Ammon's horn (tissue), 1 donor: ENCODE results near the gene PDZD2.

Source experiments
- DNase-seq: peaks from one replicate; pipeline ENCODE4 v3.0.0-alpha.2; 2016; ENCODE audit warnings: low spot score

The PDZD2 gene

DNA sequence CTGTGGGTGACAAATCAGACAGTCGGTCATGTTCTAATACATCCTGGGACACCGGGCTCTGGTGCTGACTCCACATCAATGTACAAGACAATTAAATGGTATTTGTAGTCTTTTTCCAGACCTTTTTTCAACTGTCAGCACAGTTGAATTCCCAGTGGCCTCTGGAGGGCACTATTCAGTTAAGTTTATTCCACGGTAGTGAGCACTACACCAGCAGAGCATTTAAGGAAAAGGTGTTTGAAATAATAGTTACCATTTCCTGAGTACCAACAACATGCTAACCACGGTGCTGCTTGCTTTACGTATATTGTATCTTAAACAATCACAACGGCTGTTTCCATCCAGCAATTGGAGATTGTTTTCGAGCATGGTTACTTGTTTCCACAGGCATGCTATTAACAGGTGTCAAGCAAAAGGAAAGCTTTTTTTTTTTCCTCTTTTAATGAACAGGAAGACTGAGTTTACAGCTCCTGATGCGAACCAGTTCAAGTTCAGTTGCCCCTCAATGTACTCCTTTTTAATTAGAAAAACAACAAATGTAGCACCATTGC is 186.7 kb downstream of the PDZD2 start:
- peak; percentile 71 for DNase-seq

DNA sequence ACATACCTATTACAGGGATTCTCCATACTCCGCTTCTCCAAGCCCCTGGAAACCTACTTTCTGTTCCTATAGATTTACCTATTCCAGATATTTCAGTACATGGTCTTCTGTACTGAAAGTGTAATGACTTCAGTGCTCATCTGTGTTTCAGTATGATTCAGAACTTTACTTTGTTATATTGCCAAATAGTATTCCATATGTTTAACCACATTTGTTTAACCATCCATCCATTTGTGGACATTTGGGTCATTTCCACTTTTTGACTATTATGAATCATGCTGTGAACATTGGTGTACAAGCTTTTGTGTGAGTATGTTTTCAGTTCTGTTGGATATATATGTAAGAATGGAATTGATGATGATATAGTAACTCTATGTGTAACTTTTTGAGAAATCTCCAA is 188.9 kb downstream of the PDZD2 start:
- DNase-seq: no peak

DNA sequence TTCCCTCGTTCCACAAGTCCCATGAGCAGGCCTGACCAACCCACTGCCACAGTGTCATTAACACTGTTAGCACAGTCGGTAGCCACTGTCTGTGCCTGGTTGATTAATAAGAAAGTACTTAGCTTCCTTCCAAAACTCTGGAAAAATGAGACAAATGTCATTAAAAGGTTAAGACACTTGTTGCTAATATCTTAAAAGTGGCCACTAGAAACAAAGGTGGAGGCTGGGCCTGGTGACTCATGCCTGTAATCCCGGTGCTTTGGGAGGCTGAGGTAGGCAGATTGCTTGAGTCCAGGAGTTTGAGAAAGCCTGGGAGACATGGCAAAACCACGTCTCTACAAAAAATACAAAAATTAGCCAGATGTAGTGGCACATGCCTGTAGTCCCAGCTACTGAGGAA is 194.0 kb downstream of the PDZD2 start:
- DNase-seq: no peak

DNA sequence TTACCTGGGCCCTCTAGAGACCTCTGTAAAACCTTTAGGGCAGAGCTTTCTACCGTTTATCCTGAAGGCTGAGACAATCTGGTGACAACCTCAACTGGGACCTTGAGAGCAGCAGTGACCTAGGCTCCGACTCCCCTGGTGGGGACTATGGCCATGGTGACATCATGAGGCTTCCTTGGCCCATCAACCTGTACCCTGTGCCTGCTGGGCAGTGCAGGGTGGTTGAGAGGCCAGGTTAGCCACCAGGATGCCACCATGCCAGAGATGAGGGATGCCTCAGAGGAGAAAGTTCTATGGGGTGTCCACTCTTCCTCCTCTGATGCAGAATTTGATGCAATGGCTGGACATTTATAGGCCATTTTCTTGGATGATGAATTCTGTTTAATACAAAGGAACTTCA is 194.8 kb downstream of the PDZD2 start:
- DNase-seq: no peak

DNA sequence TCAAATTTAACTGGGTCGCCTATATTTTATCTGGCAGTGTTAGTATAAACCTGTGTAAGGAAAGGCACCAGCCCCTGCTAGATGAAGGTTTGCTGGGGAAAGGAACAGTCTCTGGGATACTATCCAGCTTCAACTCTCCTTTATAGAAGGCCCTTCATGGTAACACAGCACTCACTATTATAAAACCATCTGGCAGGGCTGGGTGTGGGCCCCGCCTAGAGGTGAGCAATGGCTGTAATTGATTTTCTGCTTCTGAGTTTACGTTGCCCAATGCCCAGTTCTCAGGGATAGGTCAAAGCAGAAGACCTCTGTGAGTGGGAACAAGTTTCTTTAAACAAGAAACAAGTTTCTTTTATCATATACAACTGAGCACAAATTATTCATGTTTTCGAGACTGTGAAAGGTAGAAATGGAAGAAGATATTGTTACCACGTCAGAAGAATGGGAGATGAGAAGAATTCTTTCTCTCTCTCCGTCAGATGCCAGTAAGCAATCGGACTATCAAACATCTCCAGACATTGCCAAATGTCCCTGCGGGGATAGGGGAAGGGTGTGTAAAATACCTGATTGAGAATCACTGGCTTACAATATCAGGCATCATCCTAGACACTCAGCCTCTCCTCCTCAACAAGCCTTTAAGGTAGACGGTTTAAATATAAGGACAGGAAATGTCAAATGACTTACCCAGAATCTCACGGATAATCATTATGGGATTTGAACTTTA is 205.9 kb downstream of the PDZD2 start:
- no peak for DNase-seq

DNA sequence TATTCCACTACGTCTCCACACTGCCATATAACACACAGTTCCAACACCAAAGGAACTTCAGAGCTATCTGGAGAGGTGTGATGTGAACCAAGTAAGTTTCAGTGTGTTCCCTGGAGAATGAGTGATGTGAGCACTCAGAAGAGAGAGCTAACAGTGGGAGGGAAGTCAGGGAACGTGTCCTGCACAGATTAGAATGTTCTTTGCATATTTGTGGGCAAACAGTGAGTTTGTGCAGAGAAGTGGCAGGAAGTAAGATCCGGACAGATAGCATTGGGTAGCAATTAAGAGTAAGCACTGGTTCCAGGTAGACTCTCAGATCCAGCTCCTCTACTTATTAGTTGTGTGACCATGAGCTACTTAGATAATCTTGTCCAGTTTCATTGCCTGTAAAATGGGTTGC is 206.4 kb downstream of the PDZD2 start:
- no peak for DNase-seq

DNA sequence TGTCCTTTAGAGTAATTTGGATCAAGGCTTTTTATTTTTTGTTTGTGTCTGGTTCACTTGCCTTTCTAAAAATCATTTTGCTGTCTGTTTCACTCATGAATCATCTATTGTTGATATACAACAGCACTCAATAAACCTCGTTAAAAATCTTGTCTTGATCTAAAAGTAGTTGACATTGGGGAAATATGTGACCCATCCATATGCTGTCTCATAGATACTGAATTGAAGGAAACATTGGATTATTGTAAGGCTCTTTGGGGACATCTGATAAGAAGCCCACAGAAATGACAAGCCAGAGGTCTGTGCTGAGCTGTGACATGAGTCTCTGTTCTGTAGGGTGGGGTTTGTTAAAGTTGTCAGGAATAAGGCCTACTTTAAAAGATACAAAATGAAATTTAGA is 208.0 kb downstream of the PDZD2 start:
- no peak for DNase-seq

DNA sequence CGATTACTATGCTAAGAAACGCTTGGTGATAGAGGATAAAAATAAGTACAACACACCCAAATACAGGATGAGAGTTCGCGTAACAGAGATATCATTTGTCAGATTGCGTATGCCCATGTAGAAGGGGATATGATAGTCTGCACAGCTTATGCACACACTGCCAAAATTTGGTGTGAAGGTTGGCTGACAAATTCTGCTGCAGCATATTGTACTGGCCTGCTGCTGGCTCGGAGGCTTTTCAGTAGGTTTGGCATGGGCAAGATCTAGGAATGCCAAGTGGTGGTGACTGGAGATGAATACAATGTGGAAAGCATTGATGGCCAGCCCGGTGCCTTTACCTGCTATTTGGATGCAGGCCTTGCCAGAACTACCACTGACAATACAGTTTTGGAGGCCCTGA is 208.4 kb downstream of the PDZD2 start:
- peak; percentile 51 for DNase-seq

DNA sequence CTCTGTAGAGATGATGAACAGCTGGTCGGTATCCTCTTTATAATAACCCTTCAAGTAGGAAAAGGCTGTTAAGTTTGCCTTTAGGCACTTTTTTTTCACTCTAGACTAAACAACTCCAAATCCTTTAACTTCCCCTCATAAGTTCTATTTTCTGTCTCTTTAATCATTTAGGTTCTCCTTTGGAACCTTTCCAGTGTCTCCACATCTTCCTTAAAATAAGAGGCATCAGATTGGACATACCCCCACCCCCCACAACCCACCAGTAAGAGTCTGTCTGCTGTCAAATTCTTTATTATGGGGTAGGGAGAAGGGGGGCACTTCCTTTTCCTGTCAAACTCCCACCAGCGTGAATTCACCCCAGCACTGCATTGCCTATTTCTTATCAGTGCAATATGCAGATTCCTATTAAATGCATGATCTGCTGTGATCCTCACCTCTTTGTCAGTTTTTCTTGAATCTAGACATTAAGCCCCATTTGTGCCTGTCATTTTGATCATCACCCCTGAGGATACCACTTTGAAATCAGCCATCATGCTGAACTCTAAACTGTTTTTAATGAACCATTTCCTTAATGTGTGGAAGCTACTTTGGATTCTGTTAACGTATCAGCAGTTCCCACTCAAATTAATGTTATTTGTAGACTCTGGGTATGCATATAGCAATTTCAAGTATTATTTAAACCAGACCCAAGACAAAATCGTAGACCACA is 212.2 kb downstream of the PDZD2 start:
- DNase-seq: no peak

DNA sequence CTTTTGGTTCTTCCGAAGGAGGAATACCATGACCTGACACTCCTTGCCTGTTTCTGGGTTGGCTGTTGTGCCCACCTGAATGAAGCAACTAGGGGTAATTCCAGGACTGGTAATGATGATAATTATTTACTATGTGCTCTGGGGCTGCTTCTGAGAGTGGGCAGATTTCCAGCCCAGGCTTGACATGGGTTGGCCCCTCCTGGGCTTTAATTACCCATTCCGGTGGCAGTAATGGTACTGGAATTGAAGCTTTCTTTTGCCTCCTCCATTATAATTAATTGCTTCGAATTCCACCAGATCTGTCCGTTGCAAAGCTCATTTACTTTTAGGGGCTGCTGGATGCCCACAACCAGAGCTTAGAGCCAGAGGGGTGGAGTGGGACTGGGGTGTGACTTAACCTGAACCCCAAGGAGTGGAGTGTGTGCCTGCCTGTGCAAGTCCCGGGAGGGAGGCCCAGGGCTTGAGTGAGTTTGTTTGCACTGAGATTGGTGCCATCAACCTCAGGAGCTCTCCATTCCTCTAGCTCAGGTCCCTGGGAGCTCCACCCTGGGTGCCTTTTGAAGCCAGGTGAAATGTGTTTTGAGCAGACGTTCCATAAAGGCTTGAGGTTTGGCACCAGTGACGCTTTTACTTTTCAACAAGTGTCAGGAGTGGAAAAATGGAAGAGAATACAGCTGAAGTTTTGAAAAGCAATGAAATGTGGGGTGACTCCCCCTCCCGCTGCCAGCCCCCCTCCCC is 214.6 kb downstream of the PDZD2 start:
- DNase-seq: no peak

DNA sequence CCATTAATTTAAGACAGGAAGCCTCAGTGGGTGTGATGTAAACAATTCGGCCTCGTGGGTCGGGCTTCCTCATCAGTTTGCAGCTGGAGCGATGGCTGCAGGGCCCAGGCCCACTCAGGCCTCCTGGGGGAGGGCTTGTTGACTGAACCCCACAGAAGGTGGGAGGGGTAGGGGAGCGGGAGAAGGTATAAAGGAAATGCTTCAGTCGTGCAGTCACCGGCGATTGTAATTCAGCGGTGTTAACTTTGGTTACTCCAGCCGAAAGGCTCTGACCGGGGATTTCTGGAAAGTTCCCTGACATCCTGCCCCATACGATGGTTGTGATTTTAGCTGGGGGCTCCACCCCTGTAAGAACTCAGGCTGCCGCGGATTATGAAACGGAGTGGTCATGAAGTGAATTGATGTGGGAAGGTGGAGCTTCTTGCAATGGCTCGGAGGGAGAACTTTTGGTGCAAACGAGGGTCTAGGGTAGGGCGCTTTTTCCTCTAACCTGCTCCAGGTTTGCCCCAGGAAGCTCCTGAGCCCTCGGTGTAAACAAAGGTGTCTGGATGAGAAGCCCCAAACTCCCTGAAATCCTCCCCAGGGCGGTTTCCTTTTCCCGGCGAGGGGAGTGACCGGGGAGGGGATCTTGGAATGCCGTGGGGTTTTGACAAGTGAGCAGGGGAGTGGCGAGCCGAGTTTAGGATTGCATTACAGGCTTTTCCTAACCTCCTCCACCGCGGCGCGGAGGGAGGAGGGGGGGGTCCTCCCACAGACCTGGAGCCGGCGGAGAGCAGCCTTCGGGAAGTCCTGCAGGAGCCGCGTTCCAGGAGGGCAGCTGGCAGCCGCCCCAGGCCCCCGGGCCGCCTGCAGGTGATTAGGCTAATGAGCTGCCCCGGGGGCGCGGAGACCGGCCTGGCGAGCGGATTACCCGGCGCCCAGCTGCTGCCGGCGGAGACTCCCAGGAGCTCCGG is 215.5 kb downstream of the PDZD2 start:
- peak; percentile 27 for DNase-seq

DNA sequence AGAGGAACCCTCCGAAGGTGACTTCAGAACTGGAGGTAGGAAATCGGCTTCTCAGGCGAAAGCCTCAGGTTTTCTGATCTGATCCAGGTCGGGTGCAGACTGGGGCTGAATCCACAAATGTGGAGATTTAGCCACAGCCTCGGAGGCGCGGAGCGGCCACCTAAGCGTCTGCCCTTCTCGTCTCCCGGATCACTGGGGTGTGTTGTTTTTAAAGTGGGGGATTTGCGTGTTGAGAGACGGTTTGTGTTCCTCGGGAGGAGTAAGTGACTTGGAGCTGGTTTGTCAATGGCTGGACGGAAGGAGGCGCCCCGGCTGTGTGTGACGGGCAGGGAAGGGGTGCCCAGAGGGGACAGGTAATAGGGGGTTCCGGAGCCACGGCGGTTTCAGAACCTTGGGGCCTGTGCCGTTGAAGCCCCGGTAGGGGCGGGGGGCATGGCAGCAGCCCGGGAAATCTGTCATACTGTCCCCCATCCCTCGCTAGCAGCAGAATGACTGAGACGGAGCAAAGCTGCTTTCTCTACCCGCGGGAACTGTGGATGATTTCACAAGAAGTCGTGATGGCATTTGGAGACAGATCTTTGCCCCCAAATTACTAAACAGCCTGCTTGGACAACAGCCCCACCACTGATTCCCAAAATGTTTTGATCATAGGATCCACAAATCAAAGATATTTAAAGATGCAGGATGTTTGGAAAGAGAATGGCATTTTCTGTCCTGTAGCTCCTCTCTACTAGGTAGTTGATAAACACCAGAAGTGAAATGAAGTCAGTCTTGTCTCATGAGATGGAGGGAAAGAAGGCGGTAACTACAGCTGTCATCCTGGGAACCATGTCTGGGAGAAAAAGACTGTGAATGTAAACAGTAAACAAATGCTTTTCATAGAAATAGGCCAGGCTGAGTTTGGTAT is 216.5 kb downstream of the PDZD2 start:
- DNase-seq: peak; percentile 82

DNA sequence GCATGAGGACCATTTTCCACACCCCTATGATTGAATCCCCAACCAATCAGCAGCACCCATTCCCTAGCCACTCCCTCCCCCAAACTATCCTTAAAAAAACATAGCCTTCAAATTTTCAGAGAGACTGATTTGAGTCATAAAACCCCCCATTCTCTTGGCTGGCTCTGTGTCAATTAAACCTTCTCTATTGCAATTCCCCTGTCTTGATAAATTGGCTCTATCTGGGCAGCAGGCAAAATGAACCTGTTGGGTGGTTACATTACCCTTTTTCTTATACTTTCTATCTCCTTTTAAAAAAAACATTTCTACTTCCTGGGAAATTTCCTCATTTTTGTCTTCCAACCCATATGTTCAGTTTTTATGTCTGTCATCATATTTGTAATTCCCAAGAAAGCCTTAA is 220.2 kb downstream of the PDZD2 start:
- DNase-seq: no peak

DNA sequence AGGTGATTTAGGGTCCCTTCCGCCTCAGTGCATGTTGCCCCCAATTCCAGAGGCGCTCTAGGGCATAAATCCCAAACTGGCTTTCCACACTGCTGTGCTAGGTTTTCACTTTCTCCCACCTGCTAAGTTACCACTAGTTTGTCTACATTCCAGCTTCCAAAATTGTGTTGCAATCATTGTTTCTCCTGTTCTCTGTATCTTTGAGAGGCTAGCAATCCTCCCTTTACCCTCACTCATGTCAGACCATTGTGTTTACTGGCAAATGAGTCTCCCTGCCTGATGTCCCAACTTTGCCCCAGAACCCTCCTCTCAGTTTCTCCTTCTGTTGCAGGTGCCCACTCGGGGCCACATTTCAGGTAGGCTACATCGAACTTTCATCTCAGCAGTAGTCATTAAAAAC is 221.3 kb downstream of the PDZD2 start:
- no peak for DNase-seq

DNA sequence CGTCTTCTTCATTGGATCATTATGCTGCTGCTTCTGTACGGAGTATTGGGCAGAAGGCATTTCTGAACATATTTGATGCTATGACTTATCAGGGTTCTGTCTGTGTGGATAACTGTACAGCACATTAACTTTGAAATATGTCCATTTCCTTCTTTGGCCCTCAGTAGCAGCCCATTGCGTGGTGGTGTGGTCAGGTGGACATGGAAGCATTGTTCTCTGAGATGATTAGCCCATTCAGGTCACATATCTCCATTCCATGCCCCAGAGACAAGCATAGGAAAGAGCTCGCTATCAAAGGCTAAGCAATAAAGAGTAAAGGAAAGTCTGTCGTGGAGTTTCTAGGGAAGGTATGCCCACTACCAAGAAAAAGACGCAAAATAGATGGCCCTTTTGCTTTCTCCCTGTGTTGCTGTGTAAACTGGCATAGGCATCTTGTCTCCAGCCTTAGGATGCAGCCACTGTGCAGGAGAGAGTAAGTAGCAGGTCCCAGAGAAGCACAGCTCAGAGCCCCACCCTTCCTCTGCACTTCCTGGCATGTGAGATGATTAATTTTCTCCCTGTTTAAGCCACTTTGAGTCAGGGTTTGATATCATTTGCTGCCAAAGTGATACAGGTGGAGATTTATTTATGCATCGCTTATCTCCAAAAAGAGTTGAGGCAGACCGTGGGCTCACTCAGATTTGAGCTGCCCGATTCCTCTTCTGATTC is 221.9 kb downstream of the PDZD2 start:
- DNase-seq: no peak

DNA sequence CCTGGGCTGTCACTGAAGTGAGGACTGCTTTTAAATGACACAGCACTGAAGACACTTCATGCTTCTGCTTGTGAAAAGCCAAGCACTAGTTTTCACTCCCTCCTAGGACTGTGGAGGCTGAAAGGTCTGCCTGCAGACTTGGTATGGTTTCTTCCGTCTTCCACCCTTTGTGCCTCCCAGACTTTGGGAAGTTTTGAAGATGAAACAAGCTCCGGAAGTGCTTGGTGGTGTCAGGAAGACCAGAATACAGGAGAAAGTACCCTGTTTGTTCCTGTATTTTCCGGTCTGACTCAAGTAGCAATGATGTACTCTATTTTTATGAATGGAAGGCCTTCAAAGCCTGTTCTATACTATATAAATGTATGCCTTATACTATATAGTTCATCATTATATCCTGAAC is 222.7 kb downstream of the PDZD2 start:
- DNase-seq: no peak

DNA sequence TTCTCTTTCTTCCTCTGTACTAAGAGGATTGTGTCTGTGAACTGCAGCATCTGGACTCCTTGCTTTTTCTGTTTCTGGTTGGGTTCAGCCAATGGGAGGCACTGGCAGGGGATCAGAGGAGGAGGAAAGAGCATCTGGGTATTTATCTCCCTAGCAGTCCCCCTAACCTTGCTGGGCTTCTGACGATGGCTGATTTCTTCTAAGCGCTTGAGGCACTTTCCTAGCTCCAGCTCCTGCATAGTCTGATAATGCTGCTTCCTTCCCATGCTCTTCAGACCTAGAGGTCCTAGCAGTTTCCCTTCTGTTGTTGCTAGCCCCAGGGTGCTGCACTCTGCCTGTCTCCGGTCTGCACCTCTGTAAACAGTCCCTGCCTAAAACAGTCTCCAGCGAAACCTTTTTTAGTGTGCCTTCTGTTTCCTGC is 225.1 kb downstream of the PDZD2 start:
- no peak for DNase-seq

DNA sequence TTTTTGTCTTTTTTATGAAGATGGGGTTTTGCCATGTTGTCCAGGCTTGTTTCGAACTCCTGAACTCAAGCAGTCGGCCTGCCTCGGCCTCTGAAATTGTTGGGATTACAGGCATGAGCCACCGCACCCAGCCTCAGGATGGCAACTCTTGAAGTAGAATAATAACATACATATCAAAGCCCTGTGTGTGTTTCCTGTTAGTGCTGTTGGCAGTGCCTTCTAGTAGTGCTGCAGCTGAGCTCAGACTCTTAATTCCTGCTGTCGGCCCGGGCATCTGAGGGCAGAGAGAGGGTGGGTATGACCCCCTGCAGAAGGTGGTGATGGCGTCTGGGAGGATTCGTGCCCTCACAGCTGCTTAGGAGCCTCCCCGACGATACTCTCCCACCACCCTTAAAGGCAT is 227.2 kb downstream of the PDZD2 start:
- DNase-seq: no peak

DNA sequence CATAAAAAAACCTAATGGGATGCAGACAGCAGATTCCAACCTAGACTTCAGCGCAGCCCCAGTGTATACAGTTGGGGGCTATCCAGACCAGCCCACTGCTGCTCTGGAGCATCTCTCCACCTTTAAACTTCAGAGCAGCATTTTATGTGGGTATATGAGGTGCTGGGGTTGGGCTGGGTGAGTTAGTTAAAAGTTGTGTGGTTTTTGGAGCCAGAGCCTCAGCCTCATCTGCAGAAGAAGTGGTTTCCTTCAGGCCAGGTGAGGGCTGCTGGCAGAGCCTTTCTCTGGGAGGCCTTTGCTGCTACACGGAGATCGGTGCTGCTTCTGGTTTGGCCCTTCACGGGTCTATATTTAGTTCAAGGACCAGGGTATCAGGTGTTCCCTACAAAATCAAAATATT is 228.3 kb downstream of the PDZD2 start:
- no peak for DNase-seq

DNA sequence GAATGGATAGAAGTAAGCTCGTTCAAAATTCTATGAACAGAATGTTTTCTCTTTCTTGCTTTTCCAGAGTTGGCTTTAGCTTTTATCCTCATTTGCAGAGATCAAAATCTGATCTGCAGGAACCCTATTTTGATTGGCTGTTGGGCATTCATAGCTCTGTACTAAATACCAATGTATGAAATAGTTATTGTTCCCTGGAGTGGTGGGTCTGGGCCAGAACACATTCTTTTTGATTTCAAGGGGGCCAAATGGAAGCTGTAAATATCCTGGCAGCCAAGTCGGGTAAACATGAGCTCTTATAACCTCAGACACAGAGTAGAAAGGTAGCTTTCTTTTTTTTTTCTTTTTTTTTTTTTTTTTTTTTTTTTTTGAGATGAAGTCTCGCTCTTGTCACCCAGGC is 241.5 kb downstream of the PDZD2 start:
- no peak for DNase-seq
